ENCODE results near the gene KIAA0232. TPM values are rescaled to one million over a fixed set of nuclear protein-coding genes. Genes with fewer than 3 reads are reported as not detected.

Gene KIAA0232
- total and polyA plus RNA-seq, 2 of the 8 experiments (the other 6 are each of a cell fraction or from before 2014, with no cell fraction given): 5.6 to 23.3 TPM

DNA sequence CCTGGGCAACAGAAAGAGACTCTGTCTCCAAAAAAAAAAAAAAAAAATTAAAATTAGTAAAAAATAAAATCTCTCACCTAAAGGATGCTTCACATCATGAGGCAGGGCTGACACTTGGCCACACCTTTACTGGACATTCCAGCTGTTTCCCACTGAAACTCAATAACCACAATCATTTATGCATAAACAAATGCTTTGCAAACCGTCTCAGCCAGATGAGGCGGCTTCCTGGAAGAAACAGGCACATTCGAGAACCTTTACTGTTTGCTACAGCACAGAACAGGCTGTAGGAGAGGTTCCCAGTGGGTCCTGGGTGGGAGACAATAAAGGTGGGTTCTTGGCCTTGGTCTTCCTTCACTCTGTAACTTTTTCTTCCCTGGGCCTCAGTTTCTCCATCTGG lies 116.2 kb downstream of the KIAA0232 start:
- H3K79me2 ChIP-seq (ENCODE audit: control insufficient read depth in 1 of 2, insufficient read depth in 2 of 2, low read length in 2 of 2): no peaks in the 10 kb centered on the region
- no peak for TF ChIP-seq SP4 (IDR thresholded peaks at IDR 0.05; ENCODE audit: low read length)
- TF ChIP-seq, protein P1, sequence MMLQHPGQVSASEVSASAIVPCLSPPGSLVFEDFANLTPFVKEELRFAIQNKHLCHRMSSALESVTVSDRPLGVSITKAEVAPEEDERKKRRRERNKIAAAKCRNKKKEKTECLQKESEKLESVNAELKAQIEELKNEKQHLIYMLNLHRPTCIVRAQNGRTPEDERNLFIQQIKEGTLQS (IDR thresholded peaks at IDR 0.05; ENCODE audit: insufficient read depth, low read depth, low read length): no peak
- no peak for TF ChIP-seq TAF1 (IDR thresholded peaks at IDR 0.05; ENCODE audit: low read depth, low read length)
- TF ChIP-seq JUN (IDR thresholded peaks at IDR 0.05; ENCODE audit: low read depth, low read length): no peak
- TF ChIP-seq EZH2 (IDR thresholded peaks at IDR 0.05; ENCODE audit: low read depth, low read length, severe bottlenecking): no peak
- no peak for TF ChIP-seq JUND (IDR thresholded peaks at IDR 0.05; ENCODE audit: low read length)
- no peak overlapping the region for H2BK20ac ChIP-seq (ENCODE audit: low read length)
- DNase-seq (ENCODE audit: low read depth in 1 of 2, low spot score in 2 of 2): no peak
- CTCF ChIA-PET (ENCODE audit: partially characterized antibody): interaction anchor here (1.1 to 1.2 kb wide), 2 partner anchors 15 to 18 kb away, joined by 3 to 4 read pairs; no protein-coding TSS in a partner anchor
- no peak overlapping the region for H3K23ac ChIP-seq (ENCODE audit: insufficient read length)
- H3K9me3 ChIP-seq (ENCODE audit: insufficient read depth in 2 of 2, low read depth in 1 of 2, low read length in 1 of 2): no peaks in the 10 kb centered on the region
- H3K23me2 ChIP-seq (ENCODE audit: low read depth, low read length): no peaks in the 10 kb centered on the region
- H3K18ac ChIP-seq (ENCODE audit: extremely low read depth, low read length): no peak overlapping the region
- H3K79me1 ChIP-seq (ENCODE audit: low read depth, low read length): no peaks in the 10 kb centered on the region
- H3K36me3 ChIP-seq (ENCODE audit: control insufficient read depth in 2 of 4, insufficient read depth in 4 of 4, low read length in 3 of 4): no peaks in the 10 kb centered on the region
- H3K4me2 ChIP-seq (ENCODE audit: insufficient read depth in 1 of 2, low read depth in 2 of 2, low read length in 2 of 2): no peak overlapping the region
- 90% methylated on average over 3 of the region's 3 CpGs; no CpG with 5 or more reads in 1 of the 2 experiments for WGBS, 2 experiments (ENCODE audit: extremely low coverage in 1 of 2, insufficient coverage in 1 of 2, insufficient read length in 1 of 2, insufficient replicate concordance in 2 of 2, low coverage in 1 of 2, low lambda C conversion rate in 2 of 2, missing lambda C conversion rate in 1 of 2)
- H2BK5ac ChIP-seq (ENCODE audit: low read depth, low read length): no peak overlapping the region
- no peak overlapping the region for H3K4ac ChIP-seq (replicated peaks; ENCODE audit: insufficient read length, low read depth, low read length)
- H2BK120ac ChIP-seq (replicated peaks; ENCODE audit: low read depth, low read length): no peak overlapping the region
- no peaks in the 10 kb centered on the region for H4K20me1 ChIP-seq (replicated peaks in 1 of 2; ENCODE audit: control insufficient read depth in 1 of 2, insufficient read depth in 2 of 2, low read length in 2 of 2)
- H4K5ac ChIP-seq (ENCODE audit: insufficient read length, low read depth, low read length): no peak overlapping the region
- H4K91ac ChIP-seq (replicated peaks; ENCODE audit: insufficient read length, low read length): no peak overlapping the region
- POLR2A ChIA-PET (ENCODE audit: partially characterized antibody): interaction anchor here (3.2 kb wide), 1 partner anchor 10 kb away, joined by 16 read pairs; the partner anchor contains the start of gene TBC1D14
- no peak overlapping the region for H3K27ac ChIP-seq (ENCODE audit: low read depth, low read length)
- no peak overlapping the region for H2AK5ac ChIP-seq (ENCODE audit: low read depth, low read length)
- no peaks in the 10 kb centered on the region for H3K4me1 ChIP-seq (replicated peaks in 1 of 4; ENCODE audit: control insufficient read depth in 3 of 4, insufficient read depth in 4 of 4, low read length in 3 of 4)
- H3K4me3 ChIP-seq (ENCODE audit: extremely low read depth in 1 of 4, insufficient read depth in 2 of 4, low read depth in 3 of 4, low read length in 4 of 4): no peak overlapping the region
- no peak for FAIRE-seq
- no peak overlapping the region for H3K14ac ChIP-seq (ENCODE audit: insufficient read length)
- H3K56ac ChIP-seq (replicated peaks; ENCODE audit: insufficient read length, low read depth, low read length): no peak overlapping the region
- no peak overlapping the region for H2AFZ ChIP-seq (ENCODE audit: low read length)
- no peak overlapping the region for H3K9ac ChIP-seq (replicated peaks in 1 of 4; ENCODE audit: extremely low read depth in 1 of 4, low read depth in 3 of 4, low read length in 3 of 4)
- no peak overlapping the region for H2BK12ac ChIP-seq (ENCODE audit: low read depth, low read length)
- H3K27me3 ChIP-seq (replicated peaks in 1 of 4; ENCODE audit: control insufficient read depth in 3 of 4, extremely low read depth in 1 of 4, insufficient read depth in 3 of 4, low read length in 3 of 4): no peaks in the 10 kb centered on the region
- no peak overlapping the region for H4K8ac ChIP-seq (ENCODE audit: extremely low read depth, insufficient read depth, low read length)
- H2BK15ac ChIP-seq (ENCODE audit: low read length): no peak overlapping the region

Measured in H1 (cell line).